NT2/D1 (cell line): ENCODE results near the gene STPG4.

Experiments
- SUZ12 ChIP-seq: IDR thresholded peaks from 2 replicates; pipeline ENCODE4 v1.6.1; 2011; ENCODE audit not compliant: insufficient read length, insufficient read depth; ENCODE audit errors: extremely low read depth
- ZNF274 ChIP-seq: IDR thresholded peaks from 2 replicates; pipeline ENCODE4 v1.6.1; 2011; ENCODE audit warnings: mild to moderate bottlenecking, low read depth, low read length

GRCh38 chr2:47194410-47194809 lies 39.3 kb upstream of the STPG4 start:
- no peak for TF ChIP-seq ZNF274
- no peak for TF ChIP-seq SUZ12
